ENCODE results near the gene NT5C3B.

Gene NT5C3B

GRCh38 chr17:41806685-41807445 is 29.2 kb downstream of the NT5C3B start:
- DNase-seq: no peak

- no peak for DNase-seq
Measured at GRCh38 chr17:41803049-41804020, 32.7 kb downstream of the NT5C3B start.

- DNase-seq: peak; percentile 56
Measured at GRCh38 chr17:41801374-41802271, 34.4 kb downstream of the NT5C3B start.

- no peak for DNase-seq
Measured at GRCh38 chr17:41800601-41801373, 35.2 kb downstream of the NT5C3B start.

- no peak for DNase-seq
Measured at GRCh38 chr17:41799366-41799765, 36.7 kb downstream of the NT5C3B start.

GRCh38 chr17:41797377-41797776 is 38.7 kb downstream of the NT5C3B start:
- no peak for DNase-seq

GRCh38 chr17:41796121-41796895 is 39.7 kb downstream of the NT5C3B start:
- DNase-seq: no peak

GRCh38 chr17:41794540-41794975 is 41.5 kb downstream of the NT5C3B start:
- DNase-seq: no peak

GRCh38 chr17:41793784-41794539 is 42.1 kb downstream of the NT5C3B start:
- no peak for DNase-seq

- no peak for DNase-seq
Measured at GRCh38 chr17:41792845-41793783, 42.9 kb downstream of the NT5C3B start.

GRCh38 chr17:41787021-41787418 is 49.0 kb downstream of the NT5C3B start:
- DNase-seq: no peak

GRCh38 chr17:41786227-41787020 is 49.6 kb downstream of the NT5C3B start, which contains the start of gene JUP:
JUP (minus strand) TSS chr17:41786711; CDS start chr17:41771854, 14,857 bp downstream.
- peak; percentile 99 for DNase-seq

- no peak for DNase-seq
Measured at GRCh38 chr17:41785859-41786226, 50.2 kb downstream of the NT5C3B start.

- DNase-seq: no peak
Measured at GRCh38 chr17:41785091-41785858, 50.8 kb downstream of the NT5C3B start.

- DNase-seq: no peak
Measured at GRCh38 chr17:41784207-41784744, 51.8 kb downstream of the NT5C3B start.

GRCh38 chr17:41782142-41782541 is 53.9 kb downstream of the NT5C3B start:
- no peak for DNase-seq
